ACC112 (cell line): ENCODE measurements around the gene UTF1.

ENCODE experiments used
- H2AFZ ChIP-seq: fragments of 200-600 bp; sonication (generic); one replicate; pipeline ENCODE4 v1.6.0; 2017; ENCODE audit warnings: antibody characterized with exemption, low read length; ENCODE audit not compliant: unreplicated experiment
- H3K27ac ChIP-seq: fragments of 200-600 bp; sonication (generic); 2 replicates; pipeline ENCODE4 v1.5.1; 2014; ENCODE audit warnings: low read depth, mild to moderate bottlenecking, antibody characterized with exemption, low read length, moderate library complexity
- H3K27me3 ChIP-seq: fragments of 200-600 bp; sonication (generic); 2 replicates; pipeline ENCODE4 v1.6.1; 2014; ENCODE audit warnings: mild to moderate bottlenecking, antibody characterized with exemption, low read length, moderate library complexity, mixed read lengths; ENCODE audit not compliant: insufficient read depth
- H3K36me3 ChIP-seq: fragments of 200-600 bp; sonication (generic); 2 replicates; pipeline ENCODE4 v1.6.1; 2016; ENCODE audit warnings: mild to moderate bottlenecking, antibody characterized with exemption, low read length, moderate library complexity, mixed read lengths; ENCODE audit not compliant: insufficient read depth
- H3K4me1 ChIP-seq: fragments of 200-600 bp; sonication (generic); one replicate; pipeline ENCODE4 v1.6.1; 2016; ENCODE audit warnings: low read length, mixed read lengths; ENCODE audit not compliant: insufficient read depth, unreplicated experiment, control insufficient read depth
- H3K4me3 ChIP-seq: fragments of 200-600 bp; sonication (generic); 2 replicates; pipeline ENCODE4 v1.5.1; 2014; ENCODE audit warnings: mild to moderate bottlenecking, low read depth, low read length
- H3K79me2 ChIP-seq: fragments of 200-600 bp; sonication (generic); one replicate; pipeline ENCODE4 v1.6.0; 2016; ENCODE audit warnings: low read length; ENCODE audit not compliant: control insufficient read depth, unreplicated experiment, insufficient read depth

The UTF1 gene

GRCh38 chr10:133230044-133230361 is at the start of gene UTF1:
TSS of gene UTF1 (plus strand) at chr10:133230217. CDS start at chr10:133230289, 72 bp downstream.
- Histone ChIP-seq H3K4me3 (no peak within 1 kb of the TSS), H3K36me3 (no peaks in the 10 kb centered on the region), H3K27ac (no peak within 1 kb of the TSS), H3K79me2 (no peaks in the 10 kb centered on the region), H3K27me3 (peaks cover 57% of the 10 kb centered on the region), H3K4me1 (no peaks in the 10 kb centered on the region), H2AFZ (no peak within 1 kb of the TSS)

GRCh38 chr10:133180965-133181639 is 48.9 kb upstream of the UTF1 start:
- Histone ChIP-seq H2AFZ (no peak overlapping the region), H3K27me3 (no peaks in the 10 kb centered on the region), H3K36me3 (no peaks in the 10 kb centered on the region), H3K4me1 (no peaks in the 10 kb centered on the region), H3K4me3 (no peak overlapping the region), H3K27ac (no peak overlapping the region), H3K79me2 (no peaks in the 10 kb centered on the region)

- no peaks in the 10 kb centered on the region for H3K27me3 ChIP-seq
- no peak overlapping the region for H3K4me3 ChIP-seq
- H3K36me3 ChIP-seq: no peaks in the 10 kb centered on the region
- no peaks in the 10 kb centered on the region for H3K79me2 ChIP-seq
- H3K4me1 ChIP-seq: no peaks in the 10 kb centered on the region
- no peak overlapping the region for H3K27ac ChIP-seq
- no peak overlapping the region for H2AFZ ChIP-seq
Observed at GRCh38 chr10:133182190-133182589, 47.8 kb upstream of the UTF1 start.

GRCh38 chr10:133182791-133183645 is 47.0 kb upstream of the UTF1 start:
- no peak overlapping the region for H3K27ac ChIP-seq
- H3K4me1 ChIP-seq: no peaks in the 10 kb centered on the region
- H3K36me3 ChIP-seq: no peaks in the 10 kb centered on the region
- H3K79me2 ChIP-seq: no peaks in the 10 kb centered on the region
- H3K4me3 ChIP-seq: no peak overlapping the region
- no peaks in the 10 kb centered on the region for H3K27me3 ChIP-seq
- no peak overlapping the region for H2AFZ ChIP-seq

- Histone ChIP-seq H3K4me3 (no peak overlapping the region), H3K27me3 (no peaks in the 10 kb centered on the region), H3K79me2 (no peaks in the 10 kb centered on the region), H3K36me3 (no peaks in the 10 kb centered on the region), H2AFZ (no peak overlapping the region), H3K27ac (no peak overlapping the region), H3K4me1 (no peaks in the 10 kb centered on the region)
Observed at GRCh38 chr10:133183646-133184378, 46.2 kb upstream of the UTF1 start.

- Histone ChIP-seq H2AFZ (no peak overlapping the region), H3K4me1 (no peaks in the 10 kb centered on the region), H3K36me3 (no peaks in the 10 kb centered on the region), H3K27me3 (no peaks in the 10 kb centered on the region), H3K79me2 (no peaks in the 10 kb centered on the region), H3K4me3 (no peak overlapping the region), H3K27ac (no peak overlapping the region)
Observed at GRCh38 chr10:133184591-133185244, 45.3 kb upstream of the UTF1 start.

GRCh38 chr10:133185421-133185820 is 44.6 kb upstream of the UTF1 start:
- Histone ChIP-seq H3K27ac (no peak overlapping the region), H3K4me1 (no peaks in the 10 kb centered on the region), H2AFZ (no peak overlapping the region), H3K4me3 (no peak overlapping the region), H3K36me3 (no peaks in the 10 kb centered on the region), H3K79me2 (no peaks in the 10 kb centered on the region), H3K27me3 (no peaks in the 10 kb centered on the region)

GRCh38 chr10:133185916-133186315 is 44.1 kb upstream of the UTF1 start:
- H3K4me3 ChIP-seq: no peak overlapping the region
- H3K4me1 ChIP-seq: no peaks in the 10 kb centered on the region
- no peaks in the 10 kb centered on the region for H3K27me3 ChIP-seq
- H3K79me2 ChIP-seq: no peaks in the 10 kb centered on the region
- no peak overlapping the region for H3K27ac ChIP-seq
- no peaks in the 10 kb centered on the region for H3K36me3 ChIP-seq
- no peak overlapping the region for H2AFZ ChIP-seq

- Histone ChIP-seq H3K36me3 (no peaks in the 10 kb centered on the region), H3K27ac (no peak overlapping the region), H3K79me2 (no peaks in the 10 kb centered on the region), H3K27me3 (no peaks in the 10 kb centered on the region), H3K4me3 (no peak overlapping the region), H3K4me1 (no peaks in the 10 kb centered on the region), H2AFZ (no peak overlapping the region)
Observed at GRCh38 chr10:133186416-133187090, 43.5 kb upstream of the UTF1 start.
